Upper lobe of right lung (tissue), 1 donor: ENCODE measurements around the gene USP1. TPM values are rescaled to one million over a fixed set of nuclear protein-coding genes. Genes with fewer than 3 reads are reported as not detected.

ENCODE experiments used
- ATAC-seq: fragments of 200-7000 bp; cut with Tn5 transposase; one replicate; pipeline ENCODE4 v1.9.1; 2020; ENCODE audit warnings: mild to moderate bottlenecking, moderate library complexity
- DNase-seq: peaks from one replicate; pipeline ENCODE4 v3.0.0-alpha.2; 2020
- H3K27ac ChIP-seq: fragments of 200-600 bp; one replicate; pipeline ENCODE4 v1.8.0; 2022
- H3K27me3 ChIP-seq: fragments of 200-600 bp; one replicate; pipeline ENCODE4 v1.8.0; 2022; ENCODE audit warnings: mild to moderate bottlenecking
- H3K36me3 ChIP-seq: fragments of 200-600 bp; one replicate; pipeline ENCODE4 v1.8.0; 2022
- H3K4me1 ChIP-seq: fragments of 200-600 bp; one replicate; pipeline ENCODE4 v1.8.0; 2022
- H3K4me3 ChIP-seq: fragments of 200-600 bp; one replicate; pipeline ENCODE4 v1.8.0; 2022; ENCODE audit warnings: mild to moderate bottlenecking
- H3K9me3 ChIP-seq: fragments of 200-600 bp; one replicate; pipeline ENCODE4 v1.8.0; 2022
- intact Hi-C: fragments of 100-400 bp; cut with DNase I; formaldehyde crosslinking; loops from one replicate; pipeline ENCODE4 v1.11.0; 2022
- total RNA-seq: library from RNA; stranded (reverse); fragmentation: NEBNext Ultra II Directional; extraction: Animal tissue kit (Norgen Biotek cat#: 25700); gene quantifications from one replicate; pipeline ENCODE4 v1.2.1, GENCODE V29; 2021
- TF ChIP-seq, protein P1 (sequence below): fragments of 200-600 bp; IDR thresholded peaks from one replicate; pipeline ENCODE4 v1.8.0; 2022; ENCODE audit warnings: antibody characterized with exemption
- donor health status: DM: no; HTN: yes; CAD: no; lungs with severe emphysema.

The USP1 gene
- total RNA-seq, 1 donor from 2014 or later = 23.8 TPM

DNA sequence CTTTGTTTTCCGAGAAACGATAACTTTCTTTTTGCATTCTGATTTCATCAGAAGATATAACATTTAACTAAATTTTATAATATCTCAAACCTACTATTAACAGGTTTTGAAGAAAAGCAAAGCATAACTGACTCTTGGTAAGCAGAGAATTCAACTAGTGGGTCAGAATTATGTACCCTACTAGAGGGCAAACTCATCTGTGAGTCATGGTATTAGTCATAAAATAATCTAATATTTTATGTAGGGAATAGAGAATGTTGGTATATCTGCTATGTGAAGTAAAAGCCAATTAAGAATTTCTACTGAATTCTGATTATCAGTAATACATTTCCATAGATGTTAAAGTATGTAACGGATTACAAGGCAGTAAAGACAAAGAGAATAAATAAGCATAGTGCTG is 56.8 kb downstream of the USP1 start:
- Histone ChIP-seq H3K9me3 (no peaks in the 10 kb centered on the region), H3K36me3 (peaks cover 50% of the 10 kb centered on the region), H3K27me3 (no peaks in the 10 kb centered on the region), H3K4me1 (no peaks in the 10 kb centered on the region), H3K4me3 (no peak overlapping the region), H3K27ac (no peak overlapping the region)
- no peak for ATAC-seq
- TF ChIP-seq, protein P1, sequence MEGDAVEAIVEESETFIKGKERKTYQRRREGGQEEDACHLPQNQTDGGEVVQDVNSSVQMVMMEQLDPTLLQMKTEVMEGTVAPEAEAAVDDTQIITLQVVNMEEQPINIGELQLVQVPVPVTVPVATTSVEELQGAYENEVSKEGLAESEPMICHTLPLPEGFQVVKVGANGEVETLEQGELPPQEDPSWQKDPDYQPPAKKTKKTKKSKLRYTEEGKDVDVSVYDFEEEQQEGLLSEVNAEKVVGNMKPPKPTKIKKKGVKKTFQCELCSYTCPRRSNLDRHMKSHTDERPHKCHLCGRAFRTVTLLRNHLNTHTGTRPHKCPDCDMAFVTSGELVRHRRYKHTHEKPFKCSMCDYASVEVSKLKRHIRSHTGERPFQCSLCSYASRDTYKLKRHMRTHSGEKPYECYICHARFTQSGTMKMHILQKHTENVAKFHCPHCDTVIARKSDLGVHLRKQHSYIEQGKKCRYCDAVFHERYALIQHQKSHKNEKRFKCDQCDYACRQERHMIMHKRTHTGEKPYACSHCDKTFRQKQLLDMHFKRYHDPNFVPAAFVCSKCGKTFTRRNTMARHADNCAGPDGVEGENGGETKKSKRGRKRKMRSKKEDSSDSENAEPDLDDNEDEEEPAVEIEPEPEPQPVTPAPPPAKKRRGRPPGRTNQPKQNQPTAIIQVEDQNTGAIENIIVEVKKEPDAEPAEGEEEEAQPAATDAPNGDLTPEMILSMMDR = no peak
- intact Hi-C loops = no loop called here
- DNase-seq = no peak

DNA sequence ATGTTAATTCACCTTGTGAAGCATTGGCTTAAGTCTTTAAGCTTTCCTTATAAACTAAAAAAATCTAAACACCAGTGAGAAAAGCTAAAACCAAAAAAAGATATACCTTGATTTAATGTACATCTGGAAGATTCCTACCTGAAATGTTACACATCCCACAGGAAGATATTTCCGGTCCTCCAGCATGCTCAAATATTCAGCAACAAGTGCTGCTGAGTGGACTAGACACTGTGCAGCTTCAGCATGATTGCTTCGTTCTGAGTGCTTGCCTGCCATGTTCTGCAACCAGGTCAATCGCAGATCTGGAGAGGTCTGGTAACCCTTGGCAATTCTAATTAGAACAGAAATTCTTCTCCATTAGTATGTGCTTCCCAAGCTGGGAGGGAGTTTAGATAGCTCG is 57.3 kb downstream of the USP1 start:
- DNase-seq (no peak), ATAC-seq (no peak)
- Histone ChIP-seq H3K27ac (no peak overlapping the region), H3K4me3 (no peak overlapping the region), H3K36me3 (peaks cover 45% of the 10 kb centered on the region), H3K4me1 (no peaks in the 10 kb centered on the region), H3K9me3 (no peaks in the 10 kb centered on the region), H3K27me3 (no peaks in the 10 kb centered on the region)
- TF ChIP-seq, protein P1 = no peak
- intact Hi-C loops = no loop called here

DNA sequence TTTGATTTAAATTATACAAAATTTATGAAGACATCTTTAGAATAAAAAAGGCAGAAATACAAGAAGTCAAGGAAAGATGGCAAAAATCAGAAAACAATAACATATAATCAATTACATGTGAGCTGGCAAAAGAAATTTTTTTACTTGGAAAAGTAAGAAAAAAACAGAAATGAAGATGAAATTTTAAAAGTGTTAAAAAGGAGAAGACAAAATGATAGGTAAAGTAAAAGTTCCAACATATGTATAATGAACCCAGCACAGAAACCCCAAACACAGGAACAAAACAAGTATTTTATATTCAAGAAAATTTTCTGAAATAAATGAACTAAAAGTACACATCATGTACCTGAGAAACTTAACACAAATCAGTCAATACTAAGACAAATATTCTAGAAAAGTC is 63.4 kb downstream of the USP1 start:
- H3K27me3 ChIP-seq = no peaks in the 10 kb centered on the region
- H3K9me3 ChIP-seq = no peaks in the 10 kb centered on the region
- peaks cover 18% of the 10 kb centered on the region for H3K36me3 ChIP-seq
- ATAC-seq = no peak
- intact Hi-C loops = loop anchor here (10.0 kb wide), 1 partner anchor 245 kb away; no protein-coding TSS in a partner anchor
- no peak overlapping the region for H3K4me3 ChIP-seq
- no peaks in the 10 kb centered on the region for H3K4me1 ChIP-seq
- H3K27ac ChIP-seq = no peak overlapping the region
- TF ChIP-seq, protein P1 = no peak
- no peak for DNase-seq

Other genes with a start within 250 kb of the USP1 start
- 0.67 TPM for gene L1TD1, start 242.2 kb upstream of the USP1 start, total RNA-seq
- 6.4 TPM for gene KANK4, start 117.6 kb upstream of the USP1 start, total RNA-seq
- not detected for gene ANGPTL3, start 160.5 kb downstream of the USP1 start, total RNA-seq